ENCODE measurements around the gene E2F4. TPM values are rescaled to one million over a fixed set of nuclear protein-coding genes. Genes with fewer than 3 reads are reported as not detected.

The E2F4 gene
- polyA plus RNA-seq, 6 donors from 2014 or later, result 54.0 to 75.9 (median 61.7) TPM

- Mint-ChIP-seq H3K27ac (peak within 1 kb of the TSS in 1 of 6 donors; percentile 24), H3K36me3 (peaks cover 26 to 27% of the 10 kb centered on the region in 2 donors), H3K9me3 (no peaks in the 10 kb centered on the region), H3K4me3 (peak within 1 kb of the TSS; percentile 27 to 74 (median 71)), H3K27me3 (peaks cover 10 to 49% (median 29%) of the 10 kb centered on the region in 3 donors), H3K4me1 (peaks cover 27 to 28% (median 27%) of the 10 kb centered on the region in 3 donors)
- no peak for DNase-seq
- no peak for ATAC-seq (ENCODE audit: low read depth in 2 of 2)
These were observed 41.0 kb upstream of the E2F4 start, which contains the start of gene B3GNT9 for GRCh38 chr16:67150833-67151396. Gene B3GNT9, minus strand, starts transcription at chr16:67150998. Its CDS starts 513 bp downstream, at chr16:67150485.

DNA sequence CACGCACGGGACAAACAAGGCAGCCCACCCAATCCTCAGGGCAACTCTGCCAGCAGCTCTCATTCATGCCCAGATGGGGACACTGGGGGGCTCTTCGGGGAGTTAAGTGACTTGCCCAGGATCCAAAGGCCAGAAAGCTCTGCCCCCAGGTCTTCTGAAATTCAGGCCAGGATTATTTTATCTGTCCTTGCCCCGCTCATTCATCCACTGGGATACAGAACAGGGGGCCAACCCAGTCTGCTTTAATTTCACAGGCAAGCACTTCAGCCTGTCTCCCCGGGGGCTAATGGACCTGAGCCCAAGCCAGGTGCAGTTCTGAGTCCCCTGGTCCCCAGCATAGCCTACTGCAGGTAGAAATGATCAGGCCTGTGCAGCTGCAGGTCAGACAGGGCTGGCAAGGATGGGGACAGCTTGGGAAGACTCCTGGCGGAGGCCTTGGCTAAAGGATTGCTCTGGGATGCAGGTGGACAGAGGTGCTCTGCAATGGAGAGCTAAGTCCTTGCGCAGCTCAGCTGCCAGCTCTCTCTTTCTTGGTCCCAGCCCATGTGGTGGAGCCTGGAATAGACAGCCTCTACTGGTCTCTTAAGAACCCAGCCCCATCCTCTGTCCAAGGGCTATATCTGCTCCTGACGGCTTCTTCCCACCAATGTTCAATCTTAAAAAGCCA, 40.4 kb upstream of the E2F4 start:
- H3K4me3 Mint-ChIP-seq, result peak overlapping the region in 6 of 8 donors; percentile 27 to 74 (median 71)
- no peaks in the 10 kb centered on the region for H3K9me3 Mint-ChIP-seq
- peaks cover 10 to 49% (median 29%) of the 10 kb centered on the region in 3 donors for H3K27me3 Mint-ChIP-seq
- peaks cover 20% of the 10 kb centered on the region in 2 donors for H3K36me3 Mint-ChIP-seq
- DNase-seq (no peak), ATAC-seq (ENCODE audit: low read depth in 2 of 2) (no peak)
- peaks cover 33 to 34% (median 33%) of the 10 kb centered on the region in 3 donors for H3K4me1 Mint-ChIP-seq
- no peak overlapping the region for H3K27ac Mint-ChIP-seq

- Mint-ChIP-seq H3K4me1 (peaks cover 44 to 58% (median 50%) of the 10 kb centered on the region in 3 donors), H3K9me3 (no peaks in the 10 kb centered on the region), H3K4me3 (peak overlapping the region in 6 of 8 donors; percentile 21 to 71 (median 64)), H3K27me3 (peaks cover 0 to 27% (median 6%) of the 10 kb centered on the region in 3 donors), H3K27ac (no peak overlapping the region), H3K36me3 (no peaks in the 10 kb centered on the region)
- DNase-seq (no peak), ATAC-seq (ENCODE audit: low read depth in 2 of 2) (no peak)
These were observed 37.2 kb upstream of the E2F4 start for GRCh38 chr16:67154578-67155294.

- Mint-ChIP-seq H3K4me1 (peaks cover 44 to 64% (median 56%) of the 10 kb centered on the region in 3 donors), H3K4me3 (peak overlapping the region in 6 of 8 donors; percentile 47 to 71 (median 64)), H3K36me3 (no peaks in the 10 kb centered on the region), H3K9me3 (no peaks in the 10 kb centered on the region), H3K27me3 (peaks cover 0 to 27% (median 6%) of the 10 kb centered on the region in 3 donors), H3K27ac (peak overlapping the region in 1 of 6 donors; percentile 70)
- ATAC-seq (ENCODE audit: low read depth in 2 of 2) (peak; percentile 29 to 42), DNase-seq (peak; percentile 79)
These were observed 36.4 kb upstream of the E2F4 start for GRCh38 chr16:67155295-67156142.

DNA sequence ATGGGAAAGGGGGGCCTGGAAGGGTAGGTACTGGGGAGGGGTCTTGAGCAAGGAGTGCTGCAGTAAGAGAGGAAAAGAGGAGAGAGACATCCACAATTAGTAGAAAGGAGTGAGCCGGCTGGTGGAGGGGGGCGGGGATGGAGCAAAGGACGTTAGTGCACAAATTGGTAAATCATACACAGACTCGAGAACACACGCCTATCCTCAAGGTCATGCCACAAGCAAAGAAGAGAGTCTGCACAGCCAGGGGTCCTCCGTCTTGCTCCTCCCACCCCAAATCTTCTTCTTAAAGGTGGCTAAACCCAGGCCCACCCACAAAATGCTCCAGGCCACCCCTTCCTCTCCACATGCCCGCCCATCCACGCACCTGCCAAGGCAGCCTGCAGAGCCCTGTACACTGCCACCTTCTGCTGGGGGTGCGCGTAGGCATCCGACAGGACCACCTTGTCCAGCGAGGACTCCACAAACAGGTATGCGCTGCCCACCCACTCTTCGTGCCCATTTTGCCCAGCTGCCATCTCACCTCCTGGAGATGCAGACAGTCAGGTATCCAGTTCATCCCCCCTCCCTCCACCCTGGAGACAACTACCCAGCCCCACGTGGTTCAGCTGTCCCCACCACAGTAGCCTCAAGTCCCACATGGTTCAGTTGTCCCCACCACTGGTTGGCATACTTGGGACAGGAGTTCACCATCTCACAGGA, 35.7 kb upstream of the E2F4 start:
- peak overlapping the region in 3 of 6 donors; percentile 8 to 70 (median 69) for H3K27ac Mint-ChIP-seq
- no peaks in the 10 kb centered on the region for H3K36me3 Mint-ChIP-seq
- DNase-seq (no peak), ATAC-seq (ENCODE audit: low read depth in 2 of 2) (no peak)
- H3K9me3 Mint-ChIP-seq, result peaks cover 0 to 2% (median 0%) of the 10 kb centered on the region in 7 donors
- peaks cover 39 to 67% (median 59%) of the 10 kb centered on the region in 3 donors for H3K4me1 Mint-ChIP-seq
- peak overlapping the region in 2 of 8 donors; percentile 34 to 55 for H3K4me3 Mint-ChIP-seq
- H3K27me3 Mint-ChIP-seq, result peaks cover 2 to 27% (median 3%) of the 10 kb centered on the region in 3 donors

DNA sequence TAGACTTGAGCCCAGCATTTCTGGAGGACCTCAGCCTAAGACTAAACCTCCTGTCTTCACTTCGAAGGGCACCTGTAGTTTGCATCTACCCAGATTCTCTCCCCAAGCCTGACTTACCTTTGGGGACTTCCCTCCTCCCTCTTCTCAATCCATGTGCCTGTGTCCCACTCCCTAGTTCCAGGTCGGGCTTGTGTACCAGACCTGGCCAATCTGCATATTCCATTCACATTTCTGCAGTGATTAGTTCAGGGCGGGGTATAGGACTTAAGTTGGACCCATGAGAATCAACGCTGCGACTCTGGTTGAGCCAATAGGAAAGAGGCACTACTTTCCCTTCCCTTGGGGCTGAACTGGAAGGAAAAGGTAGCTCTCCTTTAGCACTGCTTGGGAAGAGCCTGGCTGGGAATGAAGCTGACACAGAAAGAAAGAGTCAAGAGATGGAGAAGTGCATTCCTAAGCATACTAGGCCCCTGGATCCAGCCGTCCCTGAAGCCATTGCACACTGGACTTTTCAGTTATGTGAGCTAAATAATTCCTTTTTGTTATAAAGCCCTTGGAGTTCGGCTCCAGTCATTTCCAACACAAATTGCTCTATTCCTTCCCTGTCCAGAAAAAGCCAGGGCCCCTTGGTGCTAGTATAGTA, 34.7 kb upstream of the E2F4 start:
- Mint-ChIP-seq H3K4me1 (peaks cover 35 to 67% (median 63%) of the 10 kb centered on the region in 3 donors), H3K9me3 (peaks cover 0 to 2% (median 0%) of the 10 kb centered on the region in 7 donors)

DNA sequence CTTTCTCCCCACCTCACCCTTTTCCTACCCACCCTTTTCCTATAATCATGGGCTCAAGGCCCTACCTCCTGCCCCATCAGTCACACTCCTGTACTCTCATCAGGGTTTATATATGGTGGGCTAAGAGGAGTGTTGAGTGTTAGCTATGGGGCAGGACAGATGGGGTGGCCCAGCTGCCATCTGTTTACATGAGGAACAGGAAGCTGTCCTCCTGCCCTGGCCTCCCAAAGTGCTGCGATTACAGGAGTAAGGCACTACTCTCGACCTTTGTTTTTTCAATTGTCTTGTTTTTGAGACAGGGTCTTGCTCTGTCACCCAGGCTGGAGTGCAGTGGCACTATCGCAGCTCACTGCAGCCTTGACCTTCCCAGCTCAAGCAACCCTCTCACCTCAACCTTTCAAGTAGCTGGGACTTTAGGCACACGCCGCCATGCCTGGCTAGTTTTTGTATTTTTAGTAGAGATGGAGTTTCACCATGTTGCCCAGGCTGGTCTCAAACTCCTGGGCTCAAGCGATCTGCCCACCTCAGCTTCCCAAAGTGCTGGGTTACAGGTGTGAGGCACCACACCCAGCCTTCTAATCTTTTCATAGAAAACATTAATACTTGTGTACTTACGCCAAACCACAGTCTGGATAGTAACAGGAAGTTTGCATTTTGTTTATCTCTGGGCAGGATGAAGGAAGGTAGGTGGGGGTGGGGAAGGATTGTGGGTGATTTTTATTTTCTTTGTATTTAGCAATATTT, 33.9 kb upstream of the E2F4 start:
- Mint-ChIP-seq H3K27ac (peak overlapping the region; percentile 89 to 98 (median 98)), H3K4me1 (peaks cover 33 to 67% (median 66%) of the 10 kb centered on the region in 3 donors), H3K27me3 (peaks cover 8 to 28% (median 9%) of the 10 kb centered on the region in 3 donors), H3K9me3 (peaks cover 0 to 2% (median 0%) of the 10 kb centered on the region in 7 donors), H3K36me3 (no peaks in the 10 kb centered on the region), H3K4me3 (peak overlapping the region; percentile 82 to 97 (median 92))
- DNase-seq (no peak), ATAC-seq (ENCODE audit: low read depth in 2 of 2) (no peak)

More for the DNA sequence above, 34.7 kb upstream of the E2F4 start:
- H3K36me3 Mint-ChIP-seq, result no peaks in the 10 kb centered on the region
- H3K27ac Mint-ChIP-seq, result peak overlapping the region; percentile 52 to 98 (median 77)
- peak overlapping the region in 5 of 8 donors; percentile 34 to 94 (median 48) for H3K4me3 Mint-ChIP-seq
- ATAC-seq (ENCODE audit: low read depth in 2 of 2), result no peak
- peaks cover 2 to 28% (median 5%) of the 10 kb centered on the region in 3 donors for H3K27me3 Mint-ChIP-seq
- no peak for DNase-seq

- DNase-seq (peak; percentile 84), ATAC-seq (ENCODE audit: low read depth in 2 of 2) (peak; percentile 58 to 59)
- peak overlapping the region; percentile 82 to 97 (median 92) for H3K4me3 Mint-ChIP-seq
- H3K9me3 Mint-ChIP-seq, result peaks cover 0 to 2% (median 0%) of the 10 kb centered on the region in 7 donors
- H3K36me3 Mint-ChIP-seq, result no peaks in the 10 kb centered on the region
- H3K27me3 Mint-ChIP-seq, result peaks cover 9 to 24% (median 11%) of the 10 kb centered on the region in 3 donors
- peak overlapping the region; percentile 89 to 98 (median 98) for H3K27ac Mint-ChIP-seq
- H3K4me1 Mint-ChIP-seq, result peaks cover 30 to 66% (median 64%) of the 10 kb centered on the region in 3 donors
These were observed 33.0 kb upstream of the E2F4 start for GRCh38 chr16:67158637-67159600.

DNA sequence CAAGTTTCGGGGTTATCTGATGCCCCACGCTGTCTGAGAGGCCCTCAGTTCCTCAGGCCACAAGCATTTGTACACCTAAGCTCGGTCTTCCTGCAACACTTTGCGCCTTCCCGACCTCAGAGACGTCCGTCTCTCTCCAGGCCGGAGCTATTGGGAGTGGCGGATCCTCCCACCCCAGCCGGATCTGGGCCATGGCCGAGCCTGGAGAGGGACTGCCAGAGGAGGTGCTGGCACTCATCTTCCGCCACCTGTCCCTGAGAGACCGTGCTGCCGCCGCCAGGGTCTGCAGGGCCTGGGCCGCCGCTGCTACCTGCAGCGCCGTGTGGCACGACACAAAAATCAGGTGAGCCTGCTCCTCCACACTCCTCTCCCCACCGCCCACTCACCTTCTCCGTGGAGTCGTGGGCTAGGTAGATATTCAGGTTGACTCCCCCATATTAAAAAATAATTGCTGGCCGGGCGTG, 30.3 kb upstream of the E2F4 start:
- H3K27me3 Mint-ChIP-seq, result peaks cover 12 to 37% (median 29%) of the 10 kb centered on the region in 3 donors
- ATAC-seq (ENCODE audit: low read depth in 2 of 2), result no peak
- H3K4me3 Mint-ChIP-seq, result peak overlapping the region in 5 of 8 donors; percentile 48 to 82 (median 78)
- H3K27ac Mint-ChIP-seq, result peak overlapping the region in 3 of 6 donors; percentile 44 to 78 (median 47)
- no peaks in the 10 kb centered on the region for H3K36me3 Mint-ChIP-seq
- DNase-seq, result no peak
- H3K4me1 Mint-ChIP-seq, result peaks cover 30 to 67% (median 64%) of the 10 kb centered on the region in 3 donors
- peaks cover 0 to 2% (median 0%) of the 10 kb centered on the region in 7 donors for H3K9me3 Mint-ChIP-seq

DNA sequence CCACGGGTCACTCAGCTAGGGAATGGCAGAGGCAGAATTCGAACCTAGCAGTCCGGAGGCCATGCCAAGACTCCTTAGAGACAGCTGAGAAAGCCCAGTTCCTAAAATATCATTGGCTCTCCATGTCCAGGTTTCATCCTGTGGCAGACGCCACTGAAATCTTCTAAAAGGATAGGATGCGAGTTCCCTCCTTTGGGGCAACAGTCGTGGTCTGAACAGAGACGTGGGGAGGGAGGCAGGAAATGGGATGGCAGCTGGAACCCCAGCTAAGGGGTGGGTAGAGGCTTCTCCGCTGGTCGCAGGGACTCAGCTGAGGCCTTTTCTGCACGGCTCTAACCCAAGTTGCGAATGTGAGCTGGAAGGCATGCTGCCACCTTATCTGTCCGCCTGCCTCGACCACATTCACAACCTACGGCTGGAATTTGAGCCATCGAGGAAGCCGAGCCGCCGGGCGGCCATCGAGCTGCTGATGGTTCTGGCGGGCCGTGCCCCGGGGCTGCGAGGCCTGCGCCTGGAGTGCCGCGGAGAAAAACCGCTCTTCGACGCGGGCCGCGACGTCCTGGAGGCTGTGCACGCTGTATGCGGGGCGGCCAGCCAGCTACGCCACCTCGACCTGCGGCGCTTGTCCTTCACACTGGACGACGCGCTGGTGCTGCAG, 29.3 kb upstream of the E2F4 start:
- H3K9me3 Mint-ChIP-seq, result peaks cover 0 to 2% (median 0%) of the 10 kb centered on the region in 7 donors
- peak overlapping the region in 2 of 6 donors; percentile 78 to 80 for H3K27ac Mint-ChIP-seq
- H3K4me1 Mint-ChIP-seq, result peaks cover 29 to 64% (median 56%) of the 10 kb centered on the region in 3 donors
- no peaks in the 10 kb centered on the region for H3K36me3 Mint-ChIP-seq
- DNase-seq (no peak), ATAC-seq (ENCODE audit: low read depth in 2 of 2) (no peak)
- peak overlapping the region; percentile 15 to 83 (median 77) for H3K4me3 Mint-ChIP-seq
- H3K27me3 Mint-ChIP-seq, result peaks cover 12 to 47% (median 39%) of the 10 kb centered on the region in 3 donors

Data from naive B cell (primary cell).